Activated effector memory CD4-positive, alpha-beta T cell treated with anti-CD3 and anti-CD28 coated beads, Interleukin-2, amount 50 U/mL, for 16 hours (primary cell): Measurements from ENCODE around the gene DBN1.
"Not testable (repeated sequence)": the region's sequence is repeated elsewhere in the genome, so short reads cannot be mapped to it uniquely, and the experiment has no call there.

Experiments used
- DNase-seq: peaks from one replicate; pipeline ENCODE4 v3.0.0-alpha.2; 2020

Gene DBN1

DNA sequence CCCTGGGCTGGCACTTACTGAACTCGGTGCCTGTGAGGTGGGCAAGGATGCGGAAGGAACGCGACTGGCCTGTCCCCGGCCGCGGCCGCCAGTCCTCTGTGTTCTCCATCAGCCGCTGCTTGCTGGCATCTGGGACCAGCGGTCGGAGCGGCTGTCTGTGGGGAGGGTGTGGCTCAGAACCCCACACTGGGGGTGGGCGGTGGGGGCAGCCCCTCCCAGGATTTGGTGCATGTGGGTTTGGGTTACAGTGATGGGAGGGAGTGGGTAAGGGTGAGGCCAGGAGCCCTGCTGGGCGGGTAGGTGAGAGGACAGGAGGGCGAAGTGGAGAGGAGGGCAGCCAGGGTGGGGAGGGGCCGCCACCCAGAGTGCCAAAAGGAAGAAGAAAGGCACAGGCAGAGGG lies 17.6 kb upstream of the DBN1 start:
- DNase-seq, result no peak

DNA sequence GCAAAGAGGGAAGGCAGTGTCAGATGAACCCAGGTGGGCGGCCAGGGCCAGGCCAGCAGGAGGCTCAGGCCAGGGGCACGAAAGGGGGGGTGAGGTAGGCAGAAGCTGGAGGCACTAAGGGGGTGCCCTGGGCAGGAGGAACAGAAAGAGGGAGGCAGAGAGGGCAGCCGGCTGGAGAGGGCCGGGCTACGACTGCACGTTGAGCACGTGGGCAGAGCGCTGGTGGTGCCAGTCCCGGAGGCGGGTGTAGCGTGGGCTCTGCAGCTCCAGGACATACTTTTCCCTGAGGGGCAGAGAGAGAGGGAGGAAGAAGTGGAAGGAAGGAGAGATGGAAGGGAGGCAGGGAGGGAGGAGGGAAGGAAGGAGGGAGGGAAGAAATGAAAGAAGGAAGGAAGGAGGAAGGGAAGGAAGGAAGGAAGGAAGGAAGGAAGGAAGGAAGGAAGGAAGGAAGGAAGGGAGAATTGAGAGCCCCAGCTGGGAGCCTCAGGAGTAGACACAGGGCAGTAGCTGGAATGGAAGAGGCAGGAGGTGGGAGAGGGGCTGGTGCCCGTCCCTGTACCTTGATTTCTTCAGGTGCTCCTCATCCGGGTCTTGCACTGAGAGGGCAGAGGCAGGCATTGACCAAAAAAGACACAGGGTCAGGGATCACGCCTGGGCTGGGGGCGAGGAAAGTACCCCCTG lies 17.0 kb upstream of the DBN1 start:
- no peak for DNase-seq

DNA sequence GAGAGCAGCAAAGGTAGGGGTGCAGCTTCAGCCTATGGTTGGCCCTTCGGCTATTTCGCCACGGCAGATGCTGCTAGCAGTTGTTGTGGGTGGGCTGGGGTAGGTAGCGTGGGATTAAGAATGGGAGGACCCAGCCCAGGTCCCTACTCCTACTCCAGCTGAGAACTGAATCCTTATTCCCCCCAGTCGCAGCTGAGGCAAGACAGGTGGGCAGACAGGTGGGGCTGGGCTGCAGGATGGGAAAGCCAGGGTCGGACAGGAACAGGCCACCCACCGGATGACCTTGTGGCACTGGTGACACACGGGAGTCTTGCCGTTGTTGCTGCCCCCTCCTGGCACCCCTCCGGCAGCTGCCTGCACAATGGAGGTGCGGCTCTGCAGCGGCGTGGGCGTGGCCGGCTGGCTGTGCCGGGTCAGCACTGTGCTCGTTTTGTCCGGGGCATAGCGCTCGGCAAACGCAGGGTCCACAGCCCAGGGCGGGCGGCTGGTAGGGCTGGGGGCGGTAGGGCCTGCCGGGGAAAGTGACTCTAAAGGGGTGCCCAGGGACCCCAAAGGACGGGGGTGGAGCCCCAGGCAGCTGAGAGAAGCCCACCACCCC lies 15.8 kb upstream of the DBN1 start:
- DNase-seq, result no peak

- no peak for DNase-seq
Measured at GRCh38 chr5:177487975-177488374, 14.5 kb upstream of the DBN1 start.

- DNase-seq, result no peak
Measured at GRCh38 chr5:177487144-177487543, 13.7 kb upstream of the DBN1 start.

GRCh38 chr5:177486256-177486655 lies 12.8 kb upstream of the DBN1 start:
- no peak for DNase-seq

GRCh38 chr5:177485753-177486152 lies 12.3 kb upstream of the DBN1 start:
- not testable (repeated sequence) for DNase-seq

DNA sequence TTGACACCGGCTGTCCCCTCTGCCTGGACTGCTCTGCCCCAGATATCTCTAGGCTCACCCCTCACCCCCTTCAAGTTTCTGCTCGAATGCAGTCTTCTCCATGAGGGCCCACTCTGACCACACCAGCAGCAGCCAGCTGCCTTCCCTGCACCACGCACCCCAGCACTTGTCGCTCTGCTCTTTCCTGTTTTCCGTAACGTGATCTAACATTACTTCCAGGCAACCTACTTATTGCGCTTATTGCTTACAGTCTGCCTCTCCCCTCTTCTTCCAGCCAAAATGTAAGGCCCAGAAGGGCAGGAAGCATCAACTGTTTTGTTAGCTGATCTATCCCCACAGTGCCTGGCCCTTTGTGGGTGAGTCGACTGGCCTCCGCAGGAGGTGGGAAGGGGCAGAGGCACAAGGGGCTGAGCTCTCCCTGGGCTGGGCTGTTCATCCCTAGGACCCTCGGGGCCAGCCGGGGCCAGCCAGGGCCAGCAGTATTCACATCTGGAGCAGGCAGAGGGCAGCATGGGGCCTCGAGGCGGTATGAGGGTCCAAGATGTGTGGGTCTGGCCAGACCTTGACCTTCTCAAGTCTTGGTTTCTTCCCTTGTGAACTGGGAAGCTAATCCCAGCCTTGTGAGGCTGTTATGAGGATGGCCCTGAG lies 11.6 kb upstream of the DBN1 start:
- no peak for DNase-seq

GRCh38 chr5:177483994-177484901 lies 10.8 kb upstream of the DBN1 start:
- DNase-seq, result no peak

DNA sequence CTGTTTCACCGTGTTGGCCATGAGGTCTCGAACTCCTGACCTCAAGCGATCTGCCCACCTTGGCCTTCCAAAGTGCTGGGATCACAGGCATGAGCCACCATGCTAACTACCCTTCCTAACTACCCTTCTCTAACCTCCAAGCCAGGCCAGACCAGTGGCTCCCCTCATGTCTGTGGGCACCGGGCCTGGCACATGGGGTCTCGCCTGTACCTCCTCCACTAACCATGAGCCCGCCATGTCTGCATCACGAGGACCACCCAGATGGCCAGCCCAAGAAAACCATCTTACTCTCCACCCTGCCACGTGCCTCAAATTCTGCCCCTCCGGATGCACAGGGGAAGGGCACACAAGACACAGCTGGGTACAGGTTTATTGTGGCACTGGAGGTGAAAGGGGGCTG lies 9.6 kb upstream of the DBN1 start:
- no peak for DNase-seq

DNA sequence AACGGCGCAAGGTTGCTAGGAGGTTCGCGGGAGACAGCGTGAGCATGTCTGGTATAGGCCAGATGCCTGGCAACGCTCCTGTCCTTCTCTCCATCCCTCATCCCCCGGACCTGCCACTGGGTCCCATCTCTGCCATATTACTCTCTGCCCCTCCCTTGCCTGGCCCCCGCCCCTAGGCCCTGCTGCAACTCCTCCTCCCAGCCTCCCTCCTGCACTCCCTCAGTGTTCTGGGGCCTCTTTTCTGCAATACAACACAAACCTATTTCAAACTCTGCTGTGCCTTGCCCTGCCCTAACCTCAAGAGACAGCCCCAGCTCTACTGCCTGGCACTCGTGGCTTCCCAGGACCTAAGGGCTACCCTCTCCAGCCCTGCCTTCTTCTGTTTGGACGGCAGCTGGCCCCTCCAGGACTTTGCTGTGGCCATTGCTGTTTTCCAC lies 8.9 kb upstream of the DBN1 start:
- DNase-seq, result no peak

GRCh38 chr5:177479774-177480173 lies 6.3 kb upstream of the DBN1 start:
- DNase-seq, result no peak

DNA sequence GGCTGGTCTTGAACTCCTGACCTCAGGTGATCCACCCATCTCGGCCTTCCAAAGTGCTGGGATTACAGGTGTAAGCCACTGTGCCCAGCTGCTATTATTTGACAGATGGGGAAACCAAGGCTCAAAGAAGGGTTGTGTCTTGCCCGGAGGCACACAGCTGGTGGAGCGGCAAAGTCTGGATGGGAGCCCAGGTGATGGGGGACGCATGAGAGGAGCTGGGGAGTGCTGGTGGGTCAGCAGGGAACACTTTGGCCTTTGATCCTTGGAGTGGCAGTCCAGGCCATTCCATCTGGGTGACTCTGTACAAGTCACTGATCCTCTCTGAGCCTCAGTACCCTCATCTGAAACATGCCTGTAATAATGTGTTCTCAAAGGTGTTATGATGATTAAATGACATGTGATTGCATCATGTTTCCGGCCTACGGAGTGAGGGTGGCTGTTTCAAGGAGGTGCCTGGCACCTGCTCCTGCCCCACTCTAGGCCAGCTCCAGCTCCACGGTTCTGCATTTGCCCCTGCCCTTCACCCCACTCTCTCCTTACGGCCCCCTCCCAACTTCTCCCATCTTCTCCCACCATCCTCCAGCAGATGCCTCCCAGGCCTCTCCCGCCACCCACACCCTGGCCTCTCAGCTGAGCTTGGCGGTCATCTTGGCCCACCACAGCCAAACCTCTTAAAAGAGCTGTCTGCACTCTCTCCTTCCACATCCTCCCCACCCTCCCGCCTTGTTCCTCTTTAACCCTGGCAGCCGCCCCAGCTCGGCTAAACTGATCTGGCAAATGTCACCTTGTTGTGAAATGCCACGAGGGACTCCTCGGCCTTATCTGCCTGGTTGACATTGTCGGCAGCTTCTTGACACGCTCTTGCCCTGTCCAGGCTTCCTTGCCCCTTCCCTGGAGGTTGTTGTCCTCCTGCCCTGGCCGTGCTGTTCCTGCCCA lies 5.5 kb upstream of the DBN1 start:
- DNase-seq, result no peak

DNA sequence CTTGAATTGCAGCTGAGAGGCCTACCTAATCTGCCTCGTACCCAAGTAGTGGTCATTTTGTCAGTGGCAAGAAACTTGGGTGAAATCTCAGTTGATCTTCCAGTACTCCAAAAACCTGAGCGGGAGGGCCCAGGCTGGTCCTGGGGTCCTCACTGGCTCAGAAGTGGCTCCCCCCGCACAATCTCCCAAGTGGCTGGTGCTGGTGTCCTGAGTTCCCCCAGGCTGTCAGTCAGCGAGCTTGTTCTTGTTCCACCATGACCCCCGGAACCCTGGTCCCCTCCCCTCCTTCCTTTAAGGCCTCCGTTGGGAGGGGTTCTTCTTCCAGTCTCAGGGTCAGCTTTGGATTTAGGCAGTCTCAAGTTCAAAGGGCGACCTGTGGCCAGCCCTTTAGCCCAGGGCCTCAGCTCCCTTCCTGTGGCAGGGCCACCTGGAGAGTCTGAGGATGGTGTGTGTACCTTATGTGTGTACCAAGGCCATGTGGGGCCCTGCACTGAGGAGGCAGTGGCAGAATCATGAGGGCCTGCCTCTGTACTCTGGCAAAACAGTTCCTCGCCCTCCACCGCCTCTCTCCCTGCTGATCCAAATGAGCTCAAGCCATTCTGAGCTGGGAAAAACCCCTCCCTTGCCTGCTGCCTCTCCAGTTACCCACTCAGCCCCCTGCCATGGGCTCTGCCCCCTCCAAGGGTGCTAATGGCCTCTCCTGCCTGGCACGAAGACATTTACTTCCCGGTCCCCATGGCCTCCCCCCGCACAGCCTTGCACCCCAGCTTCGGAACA lies 4.5 kb upstream of the DBN1 start:
- DNase-seq, result no peak

DNA sequence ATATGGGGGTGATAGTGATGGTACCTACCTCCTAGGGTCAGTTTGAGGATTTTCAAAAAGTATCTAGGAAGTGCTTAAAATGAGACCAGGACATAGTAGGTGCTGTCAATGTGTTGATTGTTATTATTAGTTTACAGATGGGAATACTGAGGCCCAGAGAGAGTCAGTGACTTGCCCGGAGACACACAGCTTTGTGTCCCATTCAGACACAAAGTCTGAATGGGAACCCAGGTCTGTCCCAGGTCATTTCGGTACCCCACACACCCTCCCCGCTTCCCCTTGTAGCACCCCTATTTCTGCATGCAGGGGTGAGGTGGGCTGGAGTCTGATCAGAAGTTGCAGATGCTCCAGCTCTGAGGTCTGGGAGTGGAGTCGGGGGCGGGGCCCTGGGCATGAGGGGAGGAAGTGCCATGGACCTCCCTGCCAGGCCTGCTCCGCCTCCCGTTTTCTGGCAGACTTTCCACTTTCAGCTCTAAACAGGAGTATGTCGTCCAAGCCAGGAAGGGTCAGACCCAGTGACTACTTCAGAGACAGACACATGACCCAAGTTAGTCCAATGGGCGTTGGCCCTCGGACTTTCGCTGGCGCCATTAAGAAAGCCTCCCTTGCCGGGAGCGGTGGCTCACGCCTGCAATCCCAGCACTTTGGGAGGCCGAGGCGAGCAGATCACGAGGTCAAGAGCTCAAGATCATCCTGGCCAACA lies 3.2 kb upstream of the DBN1 start:
- no peak for DNase-seq

GRCh38 chr5:177475563-177476427 lies 2.4 kb upstream of the DBN1 start:
- DNase-seq, result no peak

- no peak for DNase-seq
Measured at GRCh38 chr5:177474846-177475562, 1.6 kb upstream of the DBN1 start.

GRCh38 chr5:177474002-177474476 lies 605 bp upstream of the DBN1 start:
- DNase-seq, result no peak
